ENCODE data around the gene GMFB.

Gene GMFB

DNA sequence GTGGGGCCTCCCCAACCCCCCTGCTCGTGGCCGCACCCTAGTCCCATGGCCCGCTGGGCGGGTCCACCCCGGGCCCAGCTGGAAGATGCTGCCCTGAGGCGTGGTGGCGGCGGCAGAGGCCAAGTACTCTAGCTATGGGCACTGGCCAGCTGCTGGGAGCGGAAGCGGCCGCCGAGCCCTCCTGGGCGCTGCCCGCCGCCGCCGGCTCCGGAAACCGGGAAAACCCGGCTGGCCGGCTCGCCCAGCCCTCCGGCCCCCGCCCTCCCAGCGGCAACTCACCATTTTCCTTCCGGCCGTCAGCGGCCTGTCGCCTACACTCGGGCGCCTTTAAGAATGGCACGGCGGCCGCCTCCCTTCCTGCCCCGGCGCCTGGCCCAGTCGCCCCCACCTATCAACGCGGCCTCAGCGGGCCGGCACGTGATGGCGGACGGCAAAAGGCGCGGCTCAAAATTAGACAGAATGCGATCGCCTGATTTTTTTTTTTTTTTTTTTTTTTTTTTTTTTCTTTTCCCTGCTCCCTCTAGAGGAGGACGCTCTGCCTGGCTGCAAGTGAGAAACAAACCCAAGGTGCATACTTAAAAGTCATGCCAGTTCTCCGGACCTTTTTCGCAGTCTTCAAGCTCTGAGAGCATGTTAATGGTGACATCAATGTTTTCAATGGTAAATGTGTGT lies at the start of gene GMFB:
TSS of gene GMFB (minus strand) at position 335 of the 672 bp plus-strand sequence. CDS start at position 282, 53 bp downstream.
- no peaks in the 10 kb centered on the region for H3K9me3 Mint-ChIP-seq
- ATAC-seq (ENCODE audit: low read depth) = peak; percentile 96
- DNase-seq (ENCODE audit: low spot score in 2 of 2) = peak; percentile 79 to 80

DNA sequence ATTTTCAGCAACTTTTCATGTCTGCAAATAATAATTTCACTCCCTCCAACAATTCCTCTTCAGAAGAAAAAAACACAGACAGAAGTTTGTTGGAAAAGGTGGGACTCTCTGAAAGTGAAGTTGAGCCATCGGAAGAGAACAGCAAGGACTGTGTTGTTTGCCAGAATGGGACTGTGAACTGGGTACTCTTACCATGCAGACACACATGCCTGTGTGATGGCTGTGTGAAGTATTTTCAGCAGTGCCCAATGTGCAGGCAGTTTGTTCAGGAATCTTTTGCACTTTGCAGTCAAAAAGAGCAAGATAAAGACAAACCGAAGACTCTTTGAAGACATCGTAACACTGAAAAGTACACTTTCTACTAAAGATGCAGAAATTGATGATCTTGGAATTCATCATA lies 49.3 kb upstream of the GMFB start:
- Mint-ChIP-seq H3K36me3 (peaks cover 12% of the 10 kb centered on the region), H3K4me3 (no peak overlapping the region), H3K27me3 (no peaks in the 10 kb centered on the region), H3K9me3 (no peaks in the 10 kb centered on the region), H3K4me1 (peaks cover 3% of the 10 kb centered on the region), H3K27ac (no peak overlapping the region)
- no peak for ATAC-seq (ENCODE audit: low read depth)
- no peak for DNase-seq (ENCODE audit: low spot score in 2 of 2)

More for the DNA sequence above, at the start of gene GMFB:
- peak within 1 kb of the TSS; percentile 93 for H3K4me3 Mint-ChIP-seq
- peak within 1 kb of the TSS; percentile 90 for H3K27ac Mint-ChIP-seq
- H3K4me1 Mint-ChIP-seq = peaks cover 40% of the 10 kb centered on the region
- peaks cover 3% of the 10 kb centered on the region for H3K36me3 Mint-ChIP-seq
- H3K27me3 Mint-ChIP-seq = no peaks in the 10 kb centered on the region

DNA sequence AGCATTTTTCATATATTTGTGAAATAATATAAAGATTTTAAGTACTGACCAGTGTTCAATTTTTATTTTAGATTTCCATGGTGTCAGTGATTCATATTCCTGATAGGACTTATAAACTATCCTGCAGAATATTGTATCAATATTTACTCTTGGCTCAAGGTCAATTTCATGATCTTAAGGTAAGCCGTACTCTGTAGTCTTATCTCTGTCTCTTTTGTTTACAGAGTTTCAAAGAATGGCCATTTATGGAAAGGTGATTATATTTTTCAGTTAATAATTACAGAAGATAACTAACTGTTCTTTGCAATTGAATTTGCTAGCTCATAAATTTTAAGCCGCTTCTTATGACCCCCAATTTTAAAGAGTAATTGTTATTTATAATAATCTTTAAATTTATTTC lies 48.9 kb upstream of the GMFB start:
- no peak overlapping the region for H3K27ac Mint-ChIP-seq
- no peaks in the 10 kb centered on the region for H3K9me3 Mint-ChIP-seq
- peaks cover 12% of the 10 kb centered on the region for H3K36me3 Mint-ChIP-seq
- H3K4me3 Mint-ChIP-seq = no peak overlapping the region
- H3K27me3 Mint-ChIP-seq = no peaks in the 10 kb centered on the region
- ATAC-seq (ENCODE audit: low read depth) (no peak), DNase-seq (ENCODE audit: low spot score in 2 of 2) (no peak)
- peaks cover 7% of the 10 kb centered on the region for H3K4me1 Mint-ChIP-seq

DNA sequence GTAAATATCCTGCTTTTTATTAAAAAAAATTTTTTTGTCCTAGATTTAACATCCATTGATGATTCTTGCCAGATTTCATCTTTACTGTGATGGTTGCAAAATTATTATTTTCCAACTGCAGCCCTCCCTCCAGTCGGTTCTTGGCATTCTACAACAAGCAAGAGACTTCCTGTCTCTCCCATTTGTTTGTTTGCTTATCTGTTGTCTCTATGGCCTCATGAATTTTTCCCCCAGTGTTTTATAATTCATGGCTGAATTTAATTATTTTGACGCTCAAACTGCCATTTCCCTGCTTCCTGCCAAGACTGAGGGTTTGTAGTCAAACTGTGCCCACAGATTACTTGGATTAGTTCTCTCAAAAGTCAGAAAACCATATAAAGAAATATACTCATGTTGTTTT lies 46.9 kb upstream of the GMFB start:
- H3K4me1 Mint-ChIP-seq = peaks cover 10% of the 10 kb centered on the region
- no peak overlapping the region for H3K4me3 Mint-ChIP-seq
- peaks cover 12% of the 10 kb centered on the region for H3K36me3 Mint-ChIP-seq
- H3K27me3 Mint-ChIP-seq = no peaks in the 10 kb centered on the region
- DNase-seq (ENCODE audit: low spot score in 2 of 2) (no peak), ATAC-seq (ENCODE audit: low read depth) (no peak)
- no peak overlapping the region for H3K27ac Mint-ChIP-seq
- H3K9me3 Mint-ChIP-seq = no peaks in the 10 kb centered on the region

DNA sequence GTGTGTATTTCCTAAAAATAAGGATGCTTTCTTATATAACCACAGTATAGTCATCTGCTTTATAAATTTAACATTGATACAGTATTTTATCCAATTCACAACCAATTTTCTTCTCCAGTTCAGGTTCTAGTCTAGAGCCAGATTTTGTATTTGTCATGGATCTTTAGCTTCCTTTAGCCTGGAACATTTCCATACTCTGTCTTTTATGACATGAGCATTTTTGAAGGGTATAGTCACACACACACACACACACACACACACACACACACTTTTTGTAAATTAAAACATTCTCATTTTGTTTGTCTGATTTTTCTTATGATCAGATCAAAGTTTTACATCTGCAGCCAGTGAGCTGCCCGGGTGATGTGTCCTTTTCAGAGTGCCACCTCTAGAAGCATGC lies 46.3 kb upstream of the GMFB start:
- H3K9me3 Mint-ChIP-seq = no peaks in the 10 kb centered on the region
- H3K4me3 Mint-ChIP-seq = no peak overlapping the region
- DNase-seq (ENCODE audit: low spot score in 2 of 2) (no peak), ATAC-seq (ENCODE audit: low read depth) (no peak)
- H3K4me1 Mint-ChIP-seq = peaks cover 10% of the 10 kb centered on the region
- no peak overlapping the region for H3K27ac Mint-ChIP-seq
- no peaks in the 10 kb centered on the region for H3K27me3 Mint-ChIP-seq
- H3K36me3 Mint-ChIP-seq = peaks cover 9% of the 10 kb centered on the region

DNA sequence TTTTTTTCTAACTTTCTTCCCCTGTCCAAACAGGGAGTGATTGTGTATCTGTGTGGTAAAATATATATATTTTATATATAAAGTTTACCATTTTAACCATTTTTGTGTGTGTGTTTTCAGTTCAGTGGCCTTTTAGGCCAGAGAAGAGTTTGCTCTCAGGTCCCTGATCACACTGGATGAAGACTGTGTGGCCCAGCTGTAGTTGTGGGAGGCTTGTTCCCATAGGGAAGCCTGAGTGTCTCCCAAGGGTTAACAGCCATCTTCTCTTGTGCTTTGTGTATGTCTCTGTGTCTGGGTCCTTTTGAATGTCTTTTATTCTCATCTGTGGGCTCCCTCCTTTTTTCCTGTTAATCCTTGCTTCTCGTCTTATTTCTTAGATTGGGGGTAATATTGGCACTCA lies 44.3 kb upstream of the GMFB start:
- Mint-ChIP-seq H3K9me3 (no peaks in the 10 kb centered on the region), H3K27me3 (no peaks in the 10 kb centered on the region), H3K4me3 (no peak overlapping the region), H3K36me3 (peaks cover 10% of the 10 kb centered on the region), H3K4me1 (peaks cover 10% of the 10 kb centered on the region), H3K27ac (no peak overlapping the region)
- ATAC-seq (ENCODE audit: low read depth) (no peak), DNase-seq (ENCODE audit: low spot score in 2 of 2) (no peak)

DNA sequence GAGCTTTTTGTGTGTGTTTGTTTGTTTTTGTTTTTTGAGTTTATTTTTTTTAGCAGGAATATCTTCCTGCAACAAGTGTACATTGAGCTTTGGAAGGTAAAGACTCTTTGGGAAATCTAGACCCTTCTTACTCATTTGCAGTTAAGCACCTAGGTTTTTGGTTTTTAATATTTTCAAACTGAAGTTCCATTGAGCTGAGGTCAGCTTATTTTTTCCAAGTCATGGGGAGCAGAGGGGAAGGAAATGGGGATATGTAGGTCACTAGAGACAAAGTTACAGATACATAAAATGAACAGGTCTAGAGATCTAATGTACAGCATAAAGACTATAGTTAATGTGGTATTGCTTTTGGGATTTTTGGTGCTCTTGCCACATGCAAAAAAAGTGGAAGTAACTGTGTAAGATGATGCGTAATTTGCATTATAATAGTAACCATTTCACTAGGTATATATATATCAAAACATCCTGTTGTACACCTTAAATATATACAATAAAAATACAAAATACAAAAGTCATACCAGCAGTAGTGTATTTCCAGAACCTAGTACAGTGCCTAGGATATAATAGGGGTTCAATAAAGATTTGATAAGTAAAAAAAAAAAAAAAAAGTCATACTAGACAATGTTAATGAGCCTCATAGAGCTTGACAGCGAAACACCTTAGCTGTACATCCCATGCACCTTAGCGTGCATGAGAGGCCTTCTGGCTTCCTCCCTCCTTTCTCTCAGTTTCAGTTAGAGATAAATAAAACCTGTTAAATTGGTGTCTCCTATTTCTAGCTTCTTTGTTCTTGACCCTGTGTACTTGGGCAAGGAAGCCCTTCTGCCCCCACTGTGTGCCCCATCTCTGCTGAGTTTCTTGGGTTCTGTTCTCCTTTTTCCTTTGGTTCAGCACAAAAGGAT lies 43.6 kb upstream of the GMFB start:
- H3K27me3 Mint-ChIP-seq = no peaks in the 10 kb centered on the region
- H3K36me3 Mint-ChIP-seq = peaks cover 10% of the 10 kb centered on the region
- H3K27ac Mint-ChIP-seq = peak overlapping the region; percentile 4
- H3K4me1 Mint-ChIP-seq = peaks cover 10% of the 10 kb centered on the region
- H3K9me3 Mint-ChIP-seq = no peaks in the 10 kb centered on the region
- ATAC-seq (ENCODE audit: low read depth) (peak; percentile 69), DNase-seq (ENCODE audit: low spot score in 2 of 2) (no peak)
- H3K4me3 Mint-ChIP-seq = no peak overlapping the region

DNA sequence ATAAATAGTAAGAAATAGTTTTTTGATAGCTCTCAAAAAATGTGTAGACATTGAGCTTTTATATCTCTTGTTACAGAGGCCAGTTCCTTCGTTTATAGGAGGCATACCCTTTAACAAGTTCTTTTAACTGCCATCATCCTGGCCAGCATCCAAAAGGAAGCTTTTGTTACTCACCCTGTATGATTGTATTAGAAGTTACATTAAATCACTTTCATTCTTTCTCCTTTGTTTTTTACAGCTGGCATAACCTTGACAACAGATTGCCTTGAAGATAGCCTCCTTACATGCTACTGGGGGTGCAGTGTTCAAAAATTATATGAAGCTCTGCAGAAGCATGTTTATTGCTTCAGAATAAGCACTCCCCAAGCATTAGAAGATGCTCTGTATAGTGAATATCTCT lies 41.0 kb upstream of the GMFB start:
- no peak overlapping the region for H3K27ac Mint-ChIP-seq

DNA sequence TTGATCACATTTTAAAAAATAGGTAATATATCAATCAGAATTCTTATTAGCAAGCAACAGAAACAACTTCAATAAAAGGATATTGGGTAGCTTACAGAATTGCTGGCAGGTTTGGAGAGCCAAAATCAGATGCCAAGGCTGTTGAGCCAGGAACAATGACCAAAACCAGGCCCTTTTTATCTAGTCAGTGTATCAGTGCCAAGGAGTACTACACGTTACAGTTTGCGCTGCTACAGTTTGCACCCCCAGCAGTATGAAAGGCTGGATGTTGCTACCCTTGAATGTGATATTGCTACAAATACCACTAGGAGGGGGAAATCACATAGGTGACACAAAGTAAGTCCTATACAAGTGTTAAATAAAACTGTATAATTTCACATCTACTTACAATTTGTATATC lies 40.2 kb upstream of the GMFB start:
- no peak for DNase-seq (ENCODE audit: low spot score in 2 of 2)
- no peak for ATAC-seq (ENCODE audit: low read depth)
- Mint-ChIP-seq H3K27me3 (no peaks in the 10 kb centered on the region), H3K27ac (no peak overlapping the region), H3K4me3 (no peak overlapping the region), H3K9me3 (no peaks in the 10 kb centered on the region), H3K36me3 (peaks cover 12% of the 10 kb centered on the region), H3K4me1 (peaks cover 10% of the 10 kb centered on the region)

More for the DNA sequence above, 41.0 kb upstream of the GMFB start:
- ATAC-seq (ENCODE audit: low read depth) = no peak
- H3K36me3 Mint-ChIP-seq = peaks cover 10% of the 10 kb centered on the region
- no peaks in the 10 kb centered on the region for H3K27me3 Mint-ChIP-seq
- no peaks in the 10 kb centered on the region for H3K9me3 Mint-ChIP-seq
- no peak overlapping the region for H3K4me3 Mint-ChIP-seq
- H3K4me1 Mint-ChIP-seq = peaks cover 10% of the 10 kb centered on the region
- DNase-seq (ENCODE audit: low spot score in 2 of 2) = no peak

DNA sequence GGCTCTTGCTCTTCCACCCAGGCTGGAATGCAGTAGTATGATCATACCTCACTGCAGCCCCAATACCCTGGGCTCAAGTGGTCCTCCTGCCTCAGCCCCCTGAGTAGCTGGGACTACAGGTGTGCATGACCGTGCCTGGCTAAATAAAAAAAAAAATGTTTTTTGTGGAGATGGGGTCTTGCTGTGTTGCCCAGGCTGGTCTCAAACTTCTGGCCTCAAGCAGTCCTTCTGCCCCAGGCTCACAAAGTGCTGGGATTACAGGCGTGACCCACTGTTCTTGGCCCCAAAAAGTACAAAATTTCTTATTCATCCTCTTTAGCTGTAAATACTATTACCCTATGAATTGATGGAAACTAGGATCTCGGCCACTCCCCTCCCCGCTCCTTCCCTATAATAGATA lies 35.6 kb upstream of the GMFB start:
- H3K9me3 Mint-ChIP-seq = no peaks in the 10 kb centered on the region
- H3K27me3 Mint-ChIP-seq = no peaks in the 10 kb centered on the region
- no peak overlapping the region for H3K4me3 Mint-ChIP-seq
- no peaks in the 10 kb centered on the region for H3K4me1 Mint-ChIP-seq
- peaks cover 23% of the 10 kb centered on the region for H3K36me3 Mint-ChIP-seq
- DNase-seq (ENCODE audit: low spot score in 2 of 2) (no peak), ATAC-seq (ENCODE audit: low read depth) (no peak)
- no peak overlapping the region for H3K27ac Mint-ChIP-seq

DNA sequence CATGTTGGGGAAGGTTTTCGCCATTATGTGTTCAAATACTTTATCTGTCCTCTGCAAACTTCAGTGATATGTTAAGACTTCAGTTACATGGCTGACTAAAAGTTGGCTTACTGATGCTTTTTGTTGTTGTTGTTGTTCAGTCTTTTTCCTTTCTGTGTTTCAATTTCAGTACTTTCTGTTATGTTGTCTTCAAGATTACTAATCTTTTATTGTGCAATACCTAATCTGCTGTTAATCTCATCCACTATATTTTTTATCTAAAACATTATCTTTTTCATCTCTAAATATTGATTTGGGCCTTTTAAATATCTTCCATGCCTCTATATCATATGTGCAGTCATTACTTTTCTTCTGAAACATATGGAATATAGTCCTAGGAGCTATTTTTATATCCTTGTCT lies 27.9 kb upstream of the GMFB start:
- H3K4me1 Mint-ChIP-seq = peaks cover 21% of the 10 kb centered on the region

DNA sequence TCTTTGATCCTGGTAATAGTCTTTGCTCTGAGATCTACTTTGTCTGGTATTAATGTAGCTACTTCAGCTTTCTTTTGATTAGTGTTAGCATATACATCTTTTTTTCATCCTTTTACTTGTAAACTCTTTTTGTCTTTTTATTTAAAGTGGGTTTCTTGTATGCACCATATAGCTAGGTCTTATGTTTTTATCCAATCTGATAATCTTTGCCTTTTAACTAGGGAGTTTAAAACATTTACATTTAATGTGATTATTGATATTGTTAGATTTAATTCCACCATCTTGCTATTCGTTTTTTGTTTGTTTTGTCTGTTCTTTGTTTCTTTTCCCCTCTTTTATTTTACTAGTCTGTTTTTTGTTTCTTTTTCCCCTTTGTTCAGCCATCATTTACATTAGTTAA lies 26.9 kb upstream of the GMFB start:
- H3K9me3 Mint-ChIP-seq = peaks cover 11% of the 10 kb centered on the region
- peaks cover 27% of the 10 kb centered on the region for H3K4me1 Mint-ChIP-seq
- no peaks in the 10 kb centered on the region for H3K27me3 Mint-ChIP-seq
- H3K27ac Mint-ChIP-seq = no peak overlapping the region
- peaks cover 36% of the 10 kb centered on the region for H3K36me3 Mint-ChIP-seq
- ATAC-seq (ENCODE audit: low read depth) = no peak
- no peak overlapping the region for H3K4me3 Mint-ChIP-seq
- no peak for DNase-seq (ENCODE audit: low spot score in 2 of 2)

More for the DNA sequence above, 27.9 kb upstream of the GMFB start:
- Mint-ChIP-seq H3K9me3 (peaks cover 11% of the 10 kb centered on the region), H3K27ac (peak overlapping the region; percentile 67), H3K27me3 (no peaks in the 10 kb centered on the region), H3K36me3 (peaks cover 36% of the 10 kb centered on the region), H3K4me3 (no peak overlapping the region)
- no peak for DNase-seq (ENCODE audit: low spot score in 2 of 2)
- ATAC-seq (ENCODE audit: low read depth) = no peak

DNA sequence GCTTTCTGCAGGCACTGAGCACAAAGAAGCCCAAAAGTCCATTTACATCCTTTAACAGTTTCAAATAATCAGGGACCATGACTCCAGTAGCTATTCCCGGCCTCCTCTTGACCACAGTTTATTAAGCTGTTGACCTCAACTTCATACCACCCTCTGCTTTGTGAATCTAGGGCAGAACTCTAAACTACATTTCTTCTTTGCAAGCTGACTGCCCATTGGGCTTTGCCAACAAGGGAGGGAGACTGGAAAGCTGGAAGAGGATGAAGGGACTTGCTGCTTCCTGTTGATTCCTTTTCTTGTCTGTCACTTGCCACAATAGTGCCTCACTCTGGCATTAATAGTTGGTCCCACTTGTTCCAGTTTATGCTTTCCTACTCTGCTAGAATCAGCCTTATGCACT lies 23.6 kb upstream of the GMFB start:
- no peak for DNase-seq (ENCODE audit: low spot score in 2 of 2)
- Mint-ChIP-seq H3K36me3 (peaks cover 26% of the 10 kb centered on the region), H3K9me3 (peaks cover 11% of the 10 kb centered on the region), H3K4me1 (peaks cover 35% of the 10 kb centered on the region), H3K27ac (no peak overlapping the region), H3K4me3 (no peak overlapping the region), H3K27me3 (no peaks in the 10 kb centered on the region)
- ATAC-seq (ENCODE audit: low read depth) = no peak
